ENCODE data around the gene CSF2.

DNA sequence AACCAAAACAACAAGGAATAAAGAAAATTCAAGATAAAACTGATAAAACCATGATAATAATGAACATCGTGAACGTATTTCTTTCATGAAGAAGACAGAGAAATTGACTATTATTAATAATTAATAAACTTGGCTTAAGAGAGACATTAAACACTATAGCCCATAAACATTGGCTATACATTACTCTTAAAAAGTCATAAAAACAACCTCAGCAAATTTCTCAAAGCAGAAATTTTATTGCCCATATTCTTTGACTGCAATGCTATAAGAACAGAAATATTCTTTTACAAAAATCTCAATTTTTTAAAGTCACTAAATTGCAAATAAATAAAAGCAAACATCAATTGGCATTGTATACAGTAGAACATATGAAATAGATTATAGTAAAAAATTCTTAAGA, 42.5 kb downstream of the CSF2 start:
- TF ChIP-seq, protein P1, sequence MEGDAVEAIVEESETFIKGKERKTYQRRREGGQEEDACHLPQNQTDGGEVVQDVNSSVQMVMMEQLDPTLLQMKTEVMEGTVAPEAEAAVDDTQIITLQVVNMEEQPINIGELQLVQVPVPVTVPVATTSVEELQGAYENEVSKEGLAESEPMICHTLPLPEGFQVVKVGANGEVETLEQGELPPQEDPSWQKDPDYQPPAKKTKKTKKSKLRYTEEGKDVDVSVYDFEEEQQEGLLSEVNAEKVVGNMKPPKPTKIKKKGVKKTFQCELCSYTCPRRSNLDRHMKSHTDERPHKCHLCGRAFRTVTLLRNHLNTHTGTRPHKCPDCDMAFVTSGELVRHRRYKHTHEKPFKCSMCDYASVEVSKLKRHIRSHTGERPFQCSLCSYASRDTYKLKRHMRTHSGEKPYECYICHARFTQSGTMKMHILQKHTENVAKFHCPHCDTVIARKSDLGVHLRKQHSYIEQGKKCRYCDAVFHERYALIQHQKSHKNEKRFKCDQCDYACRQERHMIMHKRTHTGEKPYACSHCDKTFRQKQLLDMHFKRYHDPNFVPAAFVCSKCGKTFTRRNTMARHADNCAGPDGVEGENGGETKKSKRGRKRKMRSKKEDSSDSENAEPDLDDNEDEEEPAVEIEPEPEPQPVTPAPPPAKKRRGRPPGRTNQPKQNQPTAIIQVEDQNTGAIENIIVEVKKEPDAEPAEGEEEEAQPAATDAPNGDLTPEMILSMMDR (conservative IDR thresholded peaks at IDR 0.05 in 1 of 2, IDR thresholded peaks at IDR 0.05 in 1 of 2; ENCODE audit: extremely low read depth in 1 of 2, insufficient read depth in 1 of 2, low read depth in 1 of 2, low read length in 2 of 2) = no peak
- no peak for TF ChIP-seq EZH2 (IDR thresholded peaks at IDR 0.05; ENCODE audit: borderline replicate concordance, low read length)

All from mammary epithelial cell (primary cell).